H9 (cell line): ENCODE data around the gene DAB2IP. TPM values are rescaled to one million over a fixed set of nuclear protein-coding genes. Genes with fewer than 3 reads are reported as not detected.

Experiments
- DNase-seq: peaks from one replicate; pipeline ENCODE4 v3.0.0-alpha.2; 2017
- H2AFZ ChIP-seq: one replicate; pipeline ENCODE4 v1.6.1; 2013; ENCODE audit warnings: mild to moderate bottlenecking, low read length, control low read depth, moderate library complexity
- H2AK5ac ChIP-seq: 2 replicates; pipeline ENCODE4 v1.6.1; 2013; ENCODE audit warnings: low read length, control low read depth, mixed read lengths; ENCODE audit not compliant: insufficient read length
- H2BK120ac ChIP-seq: one replicate; pipeline ENCODE4 v1.6.1; 2013; ENCODE audit warnings: low read depth, mild to moderate bottlenecking, low read length, control low read depth, inconsistent platforms; ENCODE audit not compliant: poor library complexity, severe bottlenecking
- H2BK12ac ChIP-seq: 2 replicates; pipeline ENCODE4 v1.6.1; 2013; ENCODE audit warnings: low read length, control low read depth, mixed read lengths, low read depth; ENCODE audit not compliant: insufficient read length
- H2BK15ac ChIP-seq: 2 replicates; pipeline ENCODE4 v1.6.1; 2013; ENCODE audit warnings: low read depth, low read length, control low read depth
- H2BK20ac ChIP-seq: one replicate; pipeline ENCODE4 v1.6.1; 2013; ENCODE audit warnings: low read depth, mild to moderate bottlenecking, low read length, control low read depth, inconsistent platforms; ENCODE audit not compliant: poor library complexity, severe bottlenecking
- H2BK5ac ChIP-seq: 2 replicates; pipeline ENCODE4 v1.6.1; 2013; ENCODE audit warnings: low read length, control low read depth, mixed read lengths; ENCODE audit not compliant: insufficient read length
- H3K14ac ChIP-seq: 2 replicates; pipeline ENCODE4 v1.6.1; 2013; ENCODE audit warnings: low read length, control low read depth; ENCODE audit not compliant: insufficient read depth
- H3K18ac ChIP-seq: 2 replicates; pipeline ENCODE4 v1.6.1; 2013; ENCODE audit warnings: low read depth, mild to moderate bottlenecking, mixed read lengths, low read length, control low read depth; ENCODE audit not compliant: insufficient read length
- H3K23ac ChIP-seq: 2 replicates; pipeline ENCODE4 v1.6.1; 2013; ENCODE audit warnings: low read length, control low read depth, mixed read lengths, low read depth; ENCODE audit not compliant: insufficient read length
- H3K23me2 ChIP-seq: 2 replicates; pipeline ENCODE4 v1.6.1; 2013; ENCODE audit warnings: low read depth, mild to moderate bottlenecking, mixed read lengths, low read length, control low read depth; ENCODE audit not compliant: insufficient read length, poor library complexity, severe bottlenecking
- H3K27ac ChIP-seq: 2 replicates; pipeline ENCODE4 v1.5.1; 2013; ENCODE audit warnings: low read length, control low read depth, mixed read lengths, low read depth; ENCODE audit not compliant: insufficient read length
- H3K27me3 ChIP-seq: 2 replicates; pipeline ENCODE4 v1.6.1; 2013; ENCODE audit warnings: low read length, control low read depth, inconsistent platforms; ENCODE audit not compliant: insufficient read depth
- H3K4ac ChIP-seq: 2 replicates; pipeline ENCODE4 v1.6.1; 2013; ENCODE audit warnings: low read depth, mild to moderate bottlenecking, control low read depth, inconsistent platforms, low read length, moderate library complexity
- H3K4me1 ChIP-seq: 2 replicates; pipeline ENCODE4 v1.6.1; 2013; ENCODE audit warnings: low read length, control low read depth, inconsistent platforms; ENCODE audit not compliant: insufficient read depth
- H3K4me2 ChIP-seq: 2 replicates; pipeline ENCODE4 v1.6.1; 2013; ENCODE audit warnings: low read length, control low read depth, mixed read lengths; ENCODE audit not compliant: insufficient read length, insufficient read depth
- H3K56ac ChIP-seq: 2 replicates; pipeline ENCODE4 v1.6.1; 2013; ENCODE audit warnings: low read depth, mild to moderate bottlenecking, mixed read lengths, low read length, control low read depth; ENCODE audit not compliant: insufficient read length
- H3K79me1 ChIP-seq: 2 replicates; pipeline ENCODE4 v1.6.1; 2013; ENCODE audit warnings: low read depth, mild to moderate bottlenecking, moderate library complexity, low read length, control low read depth, inconsistent platforms; ENCODE audit not compliant: insufficient read depth, poor library complexity, severe bottlenecking
- H3K79me2 ChIP-seq: 2 replicates; pipeline ENCODE4 v1.6.1; 2013; ENCODE audit warnings: low read length, control low read depth, inconsistent platforms; ENCODE audit not compliant: insufficient read depth
- H3K9ac ChIP-seq: 2 replicates; pipeline ENCODE4 v1.6.1; 2013; ENCODE audit warnings: low read length, control low read depth, mixed read lengths; ENCODE audit not compliant: insufficient read length; ENCODE audit errors: extremely low read depth
- H3K9me3 ChIP-seq: one replicate; pipeline ENCODE4 v1.6.1; 2013; ENCODE audit warnings: low read depth, low read length, inconsistent platforms; ENCODE audit not compliant: control insufficient read depth
- H3T11ph ChIP-seq: one replicate; pipeline ENCODE4 v1.6.1; 2013; ENCODE audit warnings: mild to moderate bottlenecking, low read length, control low read depth, inconsistent platforms
- H4K20me1 ChIP-seq: one replicate; pipeline ENCODE4 v1.6.1; 2013; ENCODE audit not compliant: control insufficient read depth, insufficient read length, insufficient read depth
- H4K5ac ChIP-seq: 2 replicates; pipeline ENCODE4 v1.6.1; 2013; ENCODE audit warnings: low read depth, mild to moderate bottlenecking, mixed read lengths, low read length, control low read depth; ENCODE audit not compliant: insufficient read length
- H4K8ac ChIP-seq: replicated peaks from 2 replicates; pipeline ENCODE4 v1.6.1; 2013; ENCODE audit warnings: low read length, control low read depth, mixed read lengths, low read depth; ENCODE audit not compliant: insufficient read length
- H4K91ac ChIP-seq: 2 replicates; pipeline ENCODE4 v1.6.1; 2013; ENCODE audit warnings: low read depth, mild to moderate bottlenecking, moderate library complexity, mixed read lengths, low read length, control low read depth; ENCODE audit not compliant: insufficient read length
- H3K27ac Mint-ChIP-seq, 3 experiments: 2 replicates in 2 of 3; 3 replicates in 1 of 3; pipeline ENCODE4 v1.8.0; 2020 to 2021; ENCODE audit warnings: mixed read lengths in 3 of 3, mild to moderate bottlenecking in 1 of 3, moderate library complexity in 1 of 3
- H3K27me3 Mint-ChIP-seq: 2 replicates; pipeline ENCODE4 v1.8.0; 2021; ENCODE audit warnings: low read depth, mild to moderate bottlenecking, moderate library complexity, mixed read lengths
- H3K36me3 Mint-ChIP-seq, 3 experiments: 2 replicates in 2 of 3; 3 replicates in 1 of 3; pipeline ENCODE4 v1.8.0; 2020 to 2021; ENCODE audit warnings: low read depth in 3 of 3, mixed read lengths in 3 of 3; ENCODE audit not compliant: insufficient read depth in 1 of 3
- H3K4me1 Mint-ChIP-seq, 2 experiments: 2 replicates each; pipeline ENCODE4 v1.8.0; 2020; ENCODE audit warnings: mixed read lengths in 2 of 2
- H3K4me3 Mint-ChIP-seq, 2 experiments: 2 replicates in 1 of 2; 3 replicates in 1 of 2; pipeline ENCODE4 v1.8.0; 2020 to 2021; ENCODE audit warnings: mild to moderate bottlenecking in 2 of 2, mixed read lengths in 2 of 2, moderate library complexity in 1 of 2
- H3K9me3 Mint-ChIP-seq, 2 experiments: 2 replicates in 1 of 2; 3 replicates in 1 of 2; pipeline ENCODE4 v1.8.0; 2020; ENCODE audit warnings: mild to moderate bottlenecking in 2 of 2, mixed read lengths in 2 of 2, moderate library complexity in 1 of 2
- WGBS: extraction: QIAGEN DNeasy Blood & Tissue Kit; methylation state at CpG from one replicate; pipeline ENCODE4 v1.1.7; 2013; ENCODE audit warnings: missing lambda C conversion rate, low lambda C conversion rate, mixed read lengths; ENCODE audit not compliant: insufficient read length; ENCODE audit errors: extremely low coverage; 5-methylcytosine and 5-hydroxymethylcytosine counted together
- total RNA-seq: library from RNA; stranded (reverse); gene quantifications from 2 replicates; pipeline ENCODE4 v1.2.1, GENCODE V29; 2021
- TF ChIP-seq, protein P1 (sequence below): fragments of 200-600 bp; sonication (generic); conservative IDR thresholded peaks from 3 replicates; pipeline ENCODE4 v1.8.0; 2021; ENCODE audit warnings: antibody characterized with exemption, mild to moderate bottlenecking

Gene DAB2IP
- total RNA-seq, 1 experiment from 2014 or later: 22.6 TPM

DNA sequence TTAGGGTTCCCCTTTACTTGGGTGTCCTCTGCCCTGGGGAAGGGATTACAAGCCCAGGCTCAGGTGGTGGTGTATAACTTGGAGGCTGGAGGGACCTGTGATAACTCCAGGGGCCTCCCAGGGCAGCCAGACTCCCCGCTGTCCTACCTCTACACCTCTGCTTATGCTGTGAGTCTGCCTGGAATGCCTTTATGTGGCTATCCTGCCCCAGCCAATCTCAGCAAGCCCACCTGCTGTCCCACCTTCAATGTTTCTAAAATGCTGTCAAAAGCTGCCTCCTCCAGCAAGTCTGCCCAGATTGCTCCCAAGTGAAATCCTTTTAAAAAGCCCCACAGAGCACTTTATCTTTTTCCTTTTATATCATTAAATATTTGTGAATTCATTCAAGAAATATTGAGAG, 39.3 kb downstream of the DAB2IP start:
- peaks cover 4% of the 10 kb centered on the region; the same call in 1 of the 2 replicates for H3K4me1 ChIP-seq
- peaks cover under 1% of the 10 kb centered on the region for H4K20me1 ChIP-seq

More for the DNA sequence above, 39.3 kb downstream of the DAB2IP start:
- no peaks in the 10 kb centered on the region for H3K27me3 ChIP-seq
- H2BK12ac ChIP-seq: no peak overlapping the region
- no peak overlapping the region for H2AFZ ChIP-seq
- Mint-ChIP-seq H3K27me3 (peaks cover 49% of the 10 kb centered on the region), H3K4me1 (peaks cover 34 to 40% of the 10 kb centered on the region in 2 experiments), H3K27ac (no peak overlapping the region), H3K4me3 (no peak overlapping the region), H3K9me3 (no peaks in the 10 kb centered on the region), H3K36me3 (peaks cover 0 to 4% (median 0%) of the 10 kb centered on the region in 3 experiments; a peak in 3 of 7 replicates)
- no peak overlapping the region for H3K4me2 ChIP-seq
- H3K79me1 ChIP-seq: no peaks in the 10 kb centered on the region
- H3K14ac ChIP-seq: no peak overlapping the region
- no peak overlapping the region for H3T11ph ChIP-seq
- H3K23me2 ChIP-seq: no peaks in the 10 kb centered on the region
- H3K18ac ChIP-seq: no peak overlapping the region
- H3K9me3 ChIP-seq: no peaks in the 10 kb centered on the region
- no peak overlapping the region for H2BK120ac ChIP-seq
- TF ChIP-seq, protein P1, sequence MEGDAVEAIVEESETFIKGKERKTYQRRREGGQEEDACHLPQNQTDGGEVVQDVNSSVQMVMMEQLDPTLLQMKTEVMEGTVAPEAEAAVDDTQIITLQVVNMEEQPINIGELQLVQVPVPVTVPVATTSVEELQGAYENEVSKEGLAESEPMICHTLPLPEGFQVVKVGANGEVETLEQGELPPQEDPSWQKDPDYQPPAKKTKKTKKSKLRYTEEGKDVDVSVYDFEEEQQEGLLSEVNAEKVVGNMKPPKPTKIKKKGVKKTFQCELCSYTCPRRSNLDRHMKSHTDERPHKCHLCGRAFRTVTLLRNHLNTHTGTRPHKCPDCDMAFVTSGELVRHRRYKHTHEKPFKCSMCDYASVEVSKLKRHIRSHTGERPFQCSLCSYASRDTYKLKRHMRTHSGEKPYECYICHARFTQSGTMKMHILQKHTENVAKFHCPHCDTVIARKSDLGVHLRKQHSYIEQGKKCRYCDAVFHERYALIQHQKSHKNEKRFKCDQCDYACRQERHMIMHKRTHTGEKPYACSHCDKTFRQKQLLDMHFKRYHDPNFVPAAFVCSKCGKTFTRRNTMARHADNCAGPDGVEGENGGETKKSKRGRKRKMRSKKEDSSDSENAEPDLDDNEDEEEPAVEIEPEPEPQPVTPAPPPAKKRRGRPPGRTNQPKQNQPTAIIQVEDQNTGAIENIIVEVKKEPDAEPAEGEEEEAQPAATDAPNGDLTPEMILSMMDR: no peak
- no peaks in the 10 kb centered on the region for H3K79me2 ChIP-seq
- no peak overlapping the region for H4K8ac ChIP-seq
- DNase-seq: no peak
- H3K27ac ChIP-seq: no peak overlapping the region
- no peak overlapping the region for H3K4ac ChIP-seq
- H2BK5ac ChIP-seq: no peak overlapping the region
- H2BK20ac ChIP-seq: no peak overlapping the region
- H2BK15ac ChIP-seq: no peak overlapping the region
- no CpG with 5 or more reads among the region's 1 CpG for WGBS
- H4K5ac ChIP-seq: no peak overlapping the region
- no peak overlapping the region for H3K23ac ChIP-seq
- no peak overlapping the region for H3K56ac ChIP-seq
- H3K9ac ChIP-seq: no peak overlapping the region
- no peak overlapping the region for H4K91ac ChIP-seq
- H2AK5ac ChIP-seq: no peak overlapping the region
